ENCODE results near the gene SOX18.

- TF ChIP-seq CTCF (conservative IDR thresholded peaks at IDR 0.05 in 1 of 2, IDR thresholded peaks at IDR 0.05 in 1 of 2; ENCODE audit: low read depth in 1 of 2, low read length in 2 of 2) (no peak), EZH2 (IDR thresholded peaks at IDR 0.05; ENCODE audit: low read length, missing control alignments) (no peak)
These were observed 19.8 kb upstream of the SOX18 start for GRCh38 chr20:64069209-64069613.

Measured in fibroblast of lung (primary cell).